Gastroesophageal sphincter (tissue), 3 donors: ENCODE data around the gene RNF126.
"Not testable (repeated sequence)": the region's sequence is repeated elsewhere in the genome, so short reads cannot be mapped to it uniquely, and the experiment has no call there.

Source experiments
- POLR2A ChIP-seq, 2 donors: fragments of 450-650 bp; IDR thresholded peaks; one replicate each; pipeline ENCODE4 v1.6.1; 2017; ENCODE audit warnings: antibody characterized with exemption in 2 of 2, mild to moderate bottlenecking in 2 of 2, moderate library complexity in 1 of 2
- TF ChIP-seq, protein P1 (sequence below), 4 experiments: fragments of 200-600 bp in 2 of 4; fragments of 450-650 bp in 2 of 4; sonication (generic) in 1 of 4; IDR thresholded peaks; one replicate each; pipeline ENCODE4 v1.5.1; 2017 to 2019; ENCODE audit warnings: antibody characterized with exemption in 4 of 4, mild to moderate bottlenecking in 2 of 4, moderate library complexity in 2 of 4

DNA sequence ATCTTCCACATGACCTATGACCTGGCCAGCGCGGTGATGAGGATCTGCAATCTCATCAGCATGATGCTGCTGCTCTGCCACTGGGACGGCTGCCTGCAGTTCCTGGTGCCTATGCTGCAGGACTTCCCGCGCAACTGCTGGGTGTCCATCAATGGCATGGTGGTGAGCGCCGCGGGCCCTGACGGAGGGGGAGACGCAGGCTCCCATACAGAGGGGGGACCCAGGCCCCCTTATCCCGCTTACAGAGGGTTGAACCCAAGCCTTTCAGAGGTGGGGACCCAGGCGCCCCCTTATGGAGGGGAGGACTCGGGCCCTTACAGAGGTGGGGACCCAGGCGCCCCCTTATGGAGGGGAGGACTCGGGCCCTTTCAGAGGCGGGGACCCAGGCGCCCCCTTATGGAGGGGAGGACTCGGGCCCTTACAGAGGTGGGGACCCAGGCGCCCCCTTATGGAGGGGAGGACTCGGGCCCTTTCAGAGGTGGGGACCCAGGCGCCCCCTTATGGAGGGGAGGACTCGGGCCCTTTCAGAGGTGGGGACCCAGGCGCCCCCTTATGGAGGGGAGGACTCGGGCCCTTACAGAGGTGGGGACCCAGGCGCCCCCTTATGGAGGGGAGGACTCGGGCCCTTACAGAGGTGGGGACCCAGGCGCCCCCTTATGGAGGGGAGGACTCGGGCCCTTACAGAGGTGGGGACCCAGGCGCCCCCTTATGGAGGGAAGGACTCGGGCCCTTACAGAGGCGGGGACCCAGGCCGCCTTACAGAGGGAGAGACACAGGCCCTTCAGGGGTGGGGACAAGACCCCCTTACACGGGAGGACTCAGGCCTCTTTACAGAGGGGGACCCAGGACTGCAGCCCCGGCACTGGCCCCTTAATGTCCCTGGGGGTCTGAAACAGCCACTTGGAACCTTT is 57.7 kb downstream of the RNF126 start:
- TF ChIP-seq, protein P1, sequence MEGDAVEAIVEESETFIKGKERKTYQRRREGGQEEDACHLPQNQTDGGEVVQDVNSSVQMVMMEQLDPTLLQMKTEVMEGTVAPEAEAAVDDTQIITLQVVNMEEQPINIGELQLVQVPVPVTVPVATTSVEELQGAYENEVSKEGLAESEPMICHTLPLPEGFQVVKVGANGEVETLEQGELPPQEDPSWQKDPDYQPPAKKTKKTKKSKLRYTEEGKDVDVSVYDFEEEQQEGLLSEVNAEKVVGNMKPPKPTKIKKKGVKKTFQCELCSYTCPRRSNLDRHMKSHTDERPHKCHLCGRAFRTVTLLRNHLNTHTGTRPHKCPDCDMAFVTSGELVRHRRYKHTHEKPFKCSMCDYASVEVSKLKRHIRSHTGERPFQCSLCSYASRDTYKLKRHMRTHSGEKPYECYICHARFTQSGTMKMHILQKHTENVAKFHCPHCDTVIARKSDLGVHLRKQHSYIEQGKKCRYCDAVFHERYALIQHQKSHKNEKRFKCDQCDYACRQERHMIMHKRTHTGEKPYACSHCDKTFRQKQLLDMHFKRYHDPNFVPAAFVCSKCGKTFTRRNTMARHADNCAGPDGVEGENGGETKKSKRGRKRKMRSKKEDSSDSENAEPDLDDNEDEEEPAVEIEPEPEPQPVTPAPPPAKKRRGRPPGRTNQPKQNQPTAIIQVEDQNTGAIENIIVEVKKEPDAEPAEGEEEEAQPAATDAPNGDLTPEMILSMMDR (IDR thresholded peaks at IDR 0.05), result not testable (repeated sequence)
- TF ChIP-seq POLR2A (IDR thresholded peaks at IDR 0.05), result not testable (repeated sequence)
